SK-N-SH treated with all-trans-retinoic acid at 6 μM for 48 hours (cell line): ENCODE data around the gene SDK2.

Experiments used
- ARNTL ChIP-seq: fragments of 450-650 bp; formaldehyde crosslinking; IDR thresholded peaks from 2 replicates; pipeline ENCODE4 v1.5.0; 2020; ENCODE audit warnings: low read depth, mild to moderate bottlenecking, moderate library complexity, borderline replicate concordance
- PPARA ChIP-seq: fragments of 250-450 bp; sonication (Bioruptor Pico); IDR thresholded peaks from 2 replicates; pipeline ENCODE4 v1.5.0; 2020; ENCODE audit warnings: mild to moderate bottlenecking, borderline replicate concordance
- SNAI2 ChIP-seq: fragments of 250-450 bp; sonication (Bioruptor Pico); IDR thresholded peaks from 2 replicates; pipeline ENCODE4 v1.5.0; 2020; ENCODE audit warnings: mild to moderate bottlenecking, moderate library complexity
- ZFP30 ChIP-seq: fragments of 450-650 bp; formaldehyde crosslinking; IDR thresholded peaks from 2 replicates; pipeline ENCODE4 v1.5.0; 2022; ENCODE audit warnings: mild to moderate bottlenecking, moderate library complexity
- TF ChIP-seq, protein P1 (sequence below): fragments of 250-450 bp; sonication (Bioruptor Pico); IDR thresholded peaks from 2 replicates; pipeline ENCODE4 v1.8.0; 2020; ENCODE audit warnings: mild to moderate bottlenecking, moderate library complexity, borderline replicate concordance

DNA sequence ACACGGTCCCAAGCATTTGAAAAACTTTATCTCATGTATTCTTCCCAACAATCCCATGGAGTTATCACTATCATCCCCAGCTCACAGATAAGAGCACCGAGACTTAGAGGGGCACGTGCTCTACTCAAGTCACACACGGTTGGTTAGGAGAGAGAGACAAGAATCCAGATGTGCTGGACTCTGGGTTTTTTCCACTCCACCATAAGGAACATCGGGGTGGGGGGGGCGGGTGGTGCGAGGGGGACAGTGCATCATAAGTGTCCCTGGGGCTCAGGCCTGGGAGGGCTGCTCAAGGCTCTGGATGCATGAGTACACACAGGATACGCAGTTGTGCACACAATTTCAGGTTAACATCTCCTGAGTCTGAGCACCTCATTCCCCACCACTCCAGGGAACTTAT lies 339.8 kb downstream of the SDK2 start:
- TF ChIP-seq ZFP30 (no peak), SNAI2 (CRISPR knock-in tag) (no peak), PPARA (no peak), ARNTL (CRISPR knock-in tag) (no peak)
- TF ChIP-seq, protein P1, sequence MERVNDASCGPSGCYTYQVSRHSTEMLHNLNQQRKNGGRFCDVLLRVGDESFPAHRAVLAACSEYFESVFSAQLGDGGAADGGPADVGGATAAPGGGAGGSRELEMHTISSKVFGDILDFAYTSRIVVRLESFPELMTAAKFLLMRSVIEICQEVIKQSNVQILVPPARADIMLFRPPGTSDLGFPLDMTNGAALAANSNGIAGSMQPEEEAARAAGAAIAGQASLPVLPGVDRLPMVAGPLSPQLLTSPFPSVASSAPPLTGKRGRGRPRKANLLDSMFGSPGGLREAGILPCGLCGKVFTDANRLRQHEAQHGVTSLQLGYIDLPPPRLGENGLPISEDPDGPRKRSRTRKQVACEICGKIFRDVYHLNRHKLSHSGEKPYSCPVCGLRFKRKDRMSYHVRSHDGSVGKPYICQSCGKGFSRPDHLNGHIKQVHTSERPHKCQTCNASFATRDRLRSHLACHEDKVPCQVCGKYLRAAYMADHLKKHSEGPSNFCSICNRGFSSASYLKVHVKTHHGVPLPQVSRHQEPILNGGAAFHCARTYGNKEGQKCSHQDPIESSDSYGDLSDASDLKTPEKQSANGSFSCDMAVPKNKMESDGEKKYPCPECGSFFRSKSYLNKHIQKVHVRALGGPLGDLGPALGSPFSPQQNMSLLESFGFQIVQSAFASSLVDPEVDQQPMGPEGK (CRISPR knock-in tag): no peak
